DMS 273 (cell line): ENCODE results near the gene AKR1C1.
A peak's percentile ranks its signal among the peaks of the same experiment; 100 is the strongest.
"Not testable (repeated sequence)": the region's sequence is repeated elsewhere in the genome, so short reads cannot be mapped to it uniquely, and the experiment has no call there.

Experiments used
- DNase-seq: peaks from one replicate; lab custom pipeline; 2025; ENCODE audit not compliant: unreplicated experiment; lab: John Stamatoyannopoulos, UW

The AKR1C1 gene

DNA sequence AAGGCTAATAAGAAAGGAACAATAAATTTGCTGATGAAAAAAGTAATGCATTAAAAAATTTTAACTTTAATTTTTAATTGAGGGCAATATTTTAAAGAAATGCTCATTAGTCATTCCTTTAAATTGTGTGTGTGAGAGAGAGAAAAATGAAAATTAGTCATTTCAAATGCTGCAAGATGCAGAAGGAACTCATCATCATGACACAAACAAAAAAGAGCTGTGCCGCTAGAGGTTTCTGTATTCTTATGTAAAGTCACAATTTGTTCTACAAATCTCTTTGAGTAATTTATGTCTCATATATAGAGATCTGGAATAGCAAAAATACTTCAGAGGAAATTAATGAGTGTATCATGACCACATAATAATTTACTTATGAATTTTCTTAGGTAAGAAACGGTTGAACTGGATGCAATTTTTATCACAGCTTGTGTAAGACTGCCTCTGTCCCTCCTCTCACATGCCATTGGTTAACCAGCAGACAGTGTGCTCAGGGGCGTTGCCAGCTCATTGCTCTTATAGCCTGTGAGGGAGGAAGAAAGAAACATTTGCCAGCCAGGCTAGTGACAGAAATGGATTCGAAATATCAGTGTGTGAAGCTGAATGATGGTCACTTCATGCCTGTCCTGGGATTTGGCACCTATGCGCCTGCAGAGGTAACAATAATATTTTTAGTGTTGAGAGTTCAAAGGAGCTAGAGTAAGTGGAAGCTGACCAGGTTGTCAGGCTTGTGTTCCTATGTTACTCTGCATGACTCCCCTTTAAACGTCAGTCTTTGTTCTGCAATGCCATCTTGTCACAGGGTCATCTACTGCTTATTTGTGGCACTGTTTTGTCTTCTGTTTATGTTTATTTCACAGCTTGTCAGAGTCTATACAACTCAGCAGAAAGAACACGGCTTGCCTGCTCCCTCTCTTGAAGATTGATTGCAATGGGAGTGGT, at the start of gene AKR1C1:
TSS of gene AKR1C1 (plus strand) at position 540 of the 939 bp plus-strand sequence. CDS start at position 570, 30 bp downstream.
- DNase-seq: not testable (repeated sequence)

DNA sequence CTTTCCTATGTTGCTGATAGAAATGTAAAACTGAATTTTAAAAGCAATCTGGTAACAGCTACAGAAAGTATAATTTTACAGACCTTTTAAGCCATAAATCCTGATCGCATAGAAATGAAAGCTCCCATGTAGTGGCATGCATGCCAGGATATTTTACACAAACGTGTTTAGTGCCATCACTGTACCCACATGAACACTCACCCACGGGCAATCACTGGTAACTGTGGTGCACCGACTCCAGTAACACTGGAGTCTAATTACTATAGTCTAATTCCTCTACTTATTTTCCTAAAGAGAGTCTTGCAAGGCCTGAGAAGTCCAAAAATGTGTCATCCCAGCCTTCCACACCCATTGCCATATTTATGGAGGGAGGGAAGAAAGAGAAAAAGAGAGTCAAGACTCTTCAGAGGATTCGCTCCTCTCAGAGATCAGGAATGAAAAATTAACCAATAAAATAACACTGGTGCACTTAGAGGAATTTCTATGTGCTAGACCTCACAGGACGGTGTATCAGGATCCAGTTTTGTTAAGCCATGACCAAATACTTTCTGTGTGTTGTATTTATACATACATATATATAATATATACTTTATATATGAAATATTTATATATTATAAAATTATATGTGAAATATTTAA, 48.9 kb upstream of the AKR1C1 start:
- DNase-seq: no peak

DNA sequence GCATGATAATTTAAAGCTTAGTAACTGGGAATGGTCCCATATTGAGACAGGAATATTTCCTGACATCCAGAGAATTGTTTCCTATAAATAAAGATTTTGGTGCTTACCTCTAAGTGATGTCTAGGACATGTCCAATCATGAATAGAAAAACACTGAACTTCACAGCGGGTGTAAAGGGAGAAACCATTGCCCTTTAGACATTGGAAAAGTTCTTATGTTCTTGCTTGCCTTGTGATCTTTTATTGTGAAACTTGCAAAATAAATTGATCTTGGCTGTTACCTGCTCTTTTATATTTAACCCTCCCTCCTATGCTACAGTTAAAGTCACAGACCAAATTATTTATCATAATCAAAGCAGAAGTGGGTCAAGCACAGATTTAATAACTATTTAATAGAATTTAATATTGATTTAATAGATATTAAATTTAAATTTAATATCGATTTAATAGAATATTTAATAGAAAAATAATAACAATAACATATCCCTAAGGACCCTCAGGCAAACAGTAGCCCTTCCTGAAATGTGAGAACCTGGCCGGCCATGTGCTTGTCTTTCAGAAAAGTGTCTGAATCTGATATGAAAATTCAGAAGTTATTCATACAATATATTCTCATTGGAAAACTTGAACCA, 47.0 kb upstream of the AKR1C1 start:
- DNase-seq: no peak

DNA sequence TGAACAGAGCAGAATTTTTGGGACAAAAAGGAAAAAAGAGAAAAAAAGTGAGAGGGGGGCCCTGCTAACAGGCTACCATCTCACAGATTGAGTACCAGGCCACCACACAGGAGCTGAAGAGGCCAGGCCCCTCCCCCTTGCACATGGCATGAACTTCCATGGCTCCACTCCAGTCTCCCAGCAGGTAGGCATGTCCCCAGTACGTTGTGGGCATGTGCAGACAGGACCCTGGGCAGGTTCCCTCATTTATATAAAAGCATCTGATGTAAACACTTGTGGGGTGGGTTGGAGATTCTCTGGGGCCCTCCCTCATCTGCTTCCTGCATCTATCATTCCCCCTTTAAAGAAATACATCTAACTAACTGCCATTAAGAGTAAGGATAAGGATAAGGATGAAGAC, 45.0 kb upstream of the AKR1C1 start:
- no peak for DNase-seq

DNA sequence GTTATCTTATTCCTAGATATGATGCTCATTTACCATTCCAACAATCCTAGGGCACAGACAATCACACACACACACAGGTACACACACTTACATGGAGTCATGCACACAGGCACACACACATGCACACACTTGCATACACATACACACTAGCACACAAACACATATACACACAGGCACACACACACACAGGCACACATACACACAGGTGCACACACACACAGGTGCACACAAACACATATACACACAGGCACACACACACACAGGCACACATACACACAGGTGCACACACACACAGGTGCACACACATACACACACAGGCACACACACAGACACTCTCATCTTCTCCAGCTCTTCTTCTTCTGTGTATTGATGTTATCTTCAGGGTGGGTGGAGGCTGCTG, 38.7 kb upstream of the AKR1C1 start:
- DNase-seq: not testable (repeated sequence)

DNA sequence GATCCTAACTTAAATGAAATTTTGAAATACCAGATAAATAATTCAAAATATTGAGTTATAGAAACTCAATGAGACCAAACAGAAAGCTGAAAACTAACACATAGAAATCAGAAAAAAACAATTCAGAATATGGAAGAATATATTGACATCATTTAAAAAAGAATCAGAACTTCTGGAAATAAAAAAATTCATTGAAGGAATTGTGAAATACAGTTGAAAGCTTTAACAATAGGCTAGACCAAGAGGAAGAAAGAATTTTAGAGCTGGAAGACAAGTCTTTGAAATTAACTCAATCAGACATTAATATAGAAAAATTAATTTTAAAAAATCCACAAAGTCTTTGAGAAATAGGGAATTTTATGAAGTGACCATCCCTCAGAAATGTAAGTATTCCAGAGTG, 36.8 kb upstream of the AKR1C1 start:
- DNase-seq: no peak

DNA sequence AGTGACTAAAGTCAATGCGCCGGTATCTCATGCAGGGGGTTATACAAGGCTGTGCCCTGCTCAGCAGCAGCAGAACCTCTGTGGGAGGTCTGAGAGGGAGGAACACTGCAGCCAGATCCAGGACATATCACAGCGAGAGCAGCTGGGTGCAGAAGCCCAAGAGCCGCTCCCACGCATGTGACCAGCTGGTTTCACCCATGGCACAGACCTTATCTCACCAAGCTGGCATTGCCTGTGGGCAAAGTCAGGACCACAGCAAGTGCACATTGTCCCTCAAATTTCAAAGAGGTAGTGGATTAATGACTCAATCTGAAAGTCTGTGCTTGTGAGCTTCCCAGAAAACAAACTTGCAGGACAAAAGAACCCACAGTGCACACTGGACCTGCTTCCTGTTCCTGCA, 31.6 kb upstream of the AKR1C1 start:
- peak; percentile 5 for DNase-seq

DNA sequence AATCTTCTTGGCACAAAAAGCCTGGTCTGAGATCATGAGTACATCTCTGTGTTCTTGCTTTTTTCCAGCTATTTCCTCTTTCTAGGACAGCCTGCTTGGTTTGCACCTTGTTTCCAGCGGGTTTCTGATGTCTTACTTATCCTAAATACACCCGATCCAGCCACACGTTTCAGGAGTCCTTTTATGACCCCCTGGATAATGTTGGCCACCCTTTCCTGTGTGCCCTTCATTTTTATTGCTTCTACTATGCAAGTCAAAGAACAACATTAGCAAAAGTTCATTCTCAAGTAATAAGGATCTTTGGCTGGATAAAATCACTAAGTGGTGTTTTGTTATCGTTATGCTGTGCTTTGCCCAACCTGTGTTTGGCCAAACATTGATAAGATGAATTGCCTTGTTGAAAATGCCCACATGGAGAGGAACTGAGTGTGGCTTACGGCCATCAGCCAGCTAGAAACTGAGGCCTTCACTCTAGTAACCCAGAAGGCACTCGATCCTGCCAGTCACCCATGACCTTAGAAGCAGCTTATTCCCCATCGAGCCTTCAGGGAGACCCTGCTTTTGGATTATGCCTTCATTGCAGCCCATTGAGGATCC, 28.7 kb upstream of the AKR1C1 start:
- no peak for DNase-seq

DNA sequence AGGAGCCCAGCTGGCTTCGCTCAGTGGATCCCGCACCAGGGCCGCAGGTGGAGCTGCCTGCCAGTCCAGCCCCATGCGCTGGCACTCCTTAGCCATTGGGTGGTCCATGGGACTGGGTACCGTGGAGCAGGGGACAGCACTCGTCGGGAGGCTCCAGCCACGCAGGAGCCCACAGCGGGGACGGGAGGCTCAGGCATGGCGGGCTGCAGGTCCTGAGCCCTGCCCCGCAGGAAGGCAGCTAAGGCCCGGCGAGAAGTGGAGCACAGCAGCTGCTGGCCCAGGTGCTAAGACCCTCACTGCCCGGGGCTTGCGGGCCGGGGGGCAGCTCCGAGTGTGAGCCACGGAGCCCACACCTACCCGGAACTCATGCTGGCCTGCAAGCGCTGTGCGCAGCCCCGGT, 25.9 kb upstream of the AKR1C1 start:
- DNase-seq: no peak

DNA sequence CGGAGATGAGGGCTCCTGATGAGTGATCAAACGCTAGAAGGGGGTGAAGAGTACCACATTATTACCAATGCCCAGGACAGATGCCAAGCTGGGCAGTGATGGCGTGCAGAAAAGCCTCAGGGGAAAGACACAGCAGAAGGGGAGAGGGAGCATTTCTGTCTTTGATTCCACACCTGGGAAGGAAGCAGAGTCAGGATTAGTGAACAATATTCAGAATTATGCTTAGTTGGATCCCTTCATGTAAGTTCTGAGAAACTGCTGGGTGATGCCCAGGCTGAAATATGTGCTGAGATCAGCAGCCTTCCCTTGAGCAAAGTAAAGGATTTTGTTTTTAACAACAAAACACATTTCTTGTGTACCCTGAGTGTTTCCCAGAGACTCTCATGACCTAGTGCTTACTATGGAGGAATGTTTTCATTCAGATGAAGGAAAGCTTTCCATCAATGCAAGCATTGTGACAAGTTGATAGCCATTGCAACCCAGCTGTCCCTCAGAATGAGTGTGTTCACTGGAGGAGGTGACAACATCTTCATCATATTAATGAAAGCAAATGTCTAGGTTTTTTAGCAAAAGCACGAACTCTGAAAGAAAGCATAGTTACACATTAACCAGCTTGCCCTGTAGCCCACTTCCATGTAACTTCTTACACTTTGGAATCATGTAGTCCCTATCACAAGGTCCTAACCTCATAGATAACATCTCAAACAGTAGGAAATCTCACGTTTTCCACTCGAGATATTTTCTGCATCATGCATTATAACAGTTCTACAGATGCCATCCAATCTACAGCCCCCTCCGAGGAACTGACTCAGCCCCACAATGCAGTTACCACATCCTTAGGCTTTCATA, 23.8 kb upstream of the AKR1C1 start:
- no peak for DNase-seq

DNA sequence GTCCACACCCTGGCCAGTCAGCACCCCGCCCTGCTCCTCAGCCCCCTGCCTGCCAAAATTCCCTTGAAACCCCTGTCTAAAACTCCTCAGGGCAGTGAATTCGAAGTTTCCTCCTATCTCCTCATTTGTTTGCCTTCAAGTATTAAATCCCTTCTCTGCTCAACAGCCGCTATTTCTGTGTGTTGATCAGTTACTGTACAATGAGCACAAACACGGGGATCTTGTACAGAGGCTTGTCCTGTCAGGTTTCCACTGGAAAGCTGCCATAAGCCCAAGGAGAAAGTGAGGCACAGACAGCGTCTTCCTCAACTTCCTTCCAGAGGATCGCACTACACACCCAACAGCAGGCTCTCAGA, 23.2 kb upstream of the AKR1C1 start:
- DNase-seq: not testable (repeated sequence)

DNA sequence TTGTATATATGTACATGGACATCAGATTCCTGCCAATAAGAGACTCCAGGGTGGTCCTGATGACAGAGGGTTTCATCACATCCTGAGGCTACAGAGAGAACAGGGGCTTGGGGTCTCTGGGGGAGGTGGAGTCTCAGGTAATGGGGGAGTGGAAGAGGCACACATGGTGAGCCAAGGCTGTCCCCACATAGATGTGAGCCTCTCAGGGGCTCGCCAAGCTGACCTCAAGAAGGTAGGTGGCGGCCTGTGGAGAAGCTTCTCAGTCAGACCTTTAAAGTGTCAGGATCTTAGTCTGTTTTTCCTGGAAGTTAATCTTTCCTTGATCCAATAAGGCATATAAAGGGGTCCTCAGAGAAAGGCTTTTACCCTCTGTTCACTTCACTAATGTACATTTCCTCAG, 22.3 kb upstream of the AKR1C1 start:
- not testable (repeated sequence) for DNase-seq

DNA sequence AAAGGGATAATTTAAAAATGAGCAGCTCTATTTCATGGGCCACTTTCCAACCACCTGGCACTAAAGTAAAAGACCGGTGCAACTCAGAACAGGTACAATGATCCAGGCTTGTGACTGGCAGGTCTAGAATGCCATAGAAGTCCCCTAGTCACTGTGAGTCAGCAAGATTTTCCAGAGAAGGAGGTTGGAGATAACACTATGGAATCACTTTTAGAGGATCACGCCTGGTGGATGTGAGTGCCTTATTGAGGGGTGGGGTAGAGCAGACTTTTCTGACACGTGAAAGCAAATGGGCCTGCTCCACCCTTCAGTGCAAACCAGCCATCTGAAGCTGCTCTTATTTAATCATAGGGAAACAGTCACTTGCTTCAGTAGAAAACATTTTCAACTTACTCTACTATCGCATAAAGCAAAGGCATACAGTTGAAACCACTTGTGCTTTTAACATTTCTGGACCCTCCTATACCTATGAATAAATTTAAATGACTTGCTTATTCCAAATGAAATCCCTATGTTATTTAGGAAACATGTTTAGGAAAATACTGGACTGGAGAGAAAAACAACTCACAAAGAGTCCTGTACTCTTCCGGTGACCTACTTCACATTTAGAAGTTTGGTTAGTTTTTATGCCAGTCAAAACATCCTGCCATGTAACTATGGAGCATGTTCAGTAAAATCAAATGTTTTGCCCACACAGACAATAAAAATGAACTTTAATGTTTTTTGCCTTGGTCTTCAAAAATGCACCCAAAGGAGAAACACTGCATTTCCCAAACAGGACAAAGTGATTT, 21.5 kb upstream of the AKR1C1 start:
- DNase-seq: no peak

DNA sequence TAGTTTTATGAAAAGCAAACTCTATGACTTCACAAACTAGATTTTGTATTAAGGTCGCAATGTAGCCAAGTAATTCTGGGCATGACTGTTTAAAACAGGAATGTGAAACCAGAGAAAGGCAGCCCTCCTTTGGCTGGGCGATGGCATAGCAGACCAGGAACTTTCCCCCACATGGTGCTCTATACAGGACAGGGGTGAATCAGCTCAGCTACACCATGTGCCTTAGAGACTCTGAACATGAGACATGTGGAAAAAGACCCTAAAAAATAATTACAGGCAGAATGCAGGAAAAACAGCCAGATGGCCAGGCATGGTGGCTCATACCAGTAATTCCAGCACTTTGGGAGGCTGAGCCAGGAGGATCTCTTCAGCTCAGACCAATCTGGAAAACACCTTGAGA, 20.3 kb upstream of the AKR1C1 start:
- peak; percentile 12 for DNase-seq

DNA sequence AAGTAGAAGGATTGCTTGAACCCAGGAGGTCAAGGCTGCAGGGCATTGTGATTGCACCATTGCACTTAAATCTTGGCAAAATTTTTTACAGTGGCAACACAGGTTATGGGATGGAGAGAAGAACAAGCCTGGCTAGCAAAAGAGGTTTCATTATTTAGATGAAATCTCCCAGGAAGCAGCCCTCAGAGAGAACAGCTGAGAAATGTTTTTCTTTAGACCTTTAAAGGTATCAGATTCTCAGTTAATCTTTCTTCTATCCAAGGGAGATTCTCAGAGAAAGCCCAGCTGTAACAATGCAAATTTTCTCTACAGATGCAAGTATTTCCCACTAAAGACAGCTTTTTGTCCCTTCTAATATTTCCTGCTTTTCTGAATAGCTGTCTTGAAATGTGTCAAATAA, 19.8 kb upstream of the AKR1C1 start:
- DNase-seq: not testable (repeated sequence)

DNA sequence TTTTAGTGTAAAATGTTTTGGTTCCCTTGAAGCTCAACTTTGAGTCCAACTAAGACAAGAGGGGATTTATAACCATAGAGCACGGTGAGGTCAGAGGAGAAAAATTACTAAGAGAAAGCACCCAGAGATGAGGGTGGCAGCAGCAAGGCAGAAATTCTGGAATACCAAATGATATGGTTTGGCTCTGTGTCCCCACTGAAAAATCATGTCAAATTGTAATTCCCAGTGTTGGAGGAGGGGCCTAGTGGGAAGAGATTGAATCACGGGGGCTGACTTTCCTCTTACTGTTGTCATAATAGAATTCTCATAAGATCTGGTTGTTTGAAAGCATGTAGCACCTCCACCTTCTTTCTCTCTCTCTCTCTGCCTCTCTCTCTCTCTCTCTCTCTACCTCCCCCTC, 19.4 kb upstream of the AKR1C1 start:
- no peak for DNase-seq

DNA sequence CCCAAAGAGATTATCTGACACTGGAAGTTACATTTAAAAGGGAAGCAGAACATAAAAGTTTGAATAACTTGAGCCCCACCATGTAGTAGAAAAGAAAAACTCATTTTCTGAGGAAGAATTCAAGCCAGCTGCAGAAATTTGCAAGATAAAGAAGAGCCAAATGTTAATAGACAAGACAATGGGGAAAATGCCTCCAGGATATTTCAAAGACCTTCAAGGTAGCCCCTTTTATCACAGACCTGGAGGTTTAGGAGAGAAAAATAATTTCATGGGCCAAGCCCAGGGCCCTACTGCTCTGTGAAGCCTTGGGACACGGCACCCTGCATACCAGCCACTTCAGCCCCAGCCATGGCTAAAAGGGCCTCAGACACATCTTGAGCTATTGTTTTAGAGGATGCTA, 18.4 kb upstream of the AKR1C1 start:
- no peak for DNase-seq

DNA sequence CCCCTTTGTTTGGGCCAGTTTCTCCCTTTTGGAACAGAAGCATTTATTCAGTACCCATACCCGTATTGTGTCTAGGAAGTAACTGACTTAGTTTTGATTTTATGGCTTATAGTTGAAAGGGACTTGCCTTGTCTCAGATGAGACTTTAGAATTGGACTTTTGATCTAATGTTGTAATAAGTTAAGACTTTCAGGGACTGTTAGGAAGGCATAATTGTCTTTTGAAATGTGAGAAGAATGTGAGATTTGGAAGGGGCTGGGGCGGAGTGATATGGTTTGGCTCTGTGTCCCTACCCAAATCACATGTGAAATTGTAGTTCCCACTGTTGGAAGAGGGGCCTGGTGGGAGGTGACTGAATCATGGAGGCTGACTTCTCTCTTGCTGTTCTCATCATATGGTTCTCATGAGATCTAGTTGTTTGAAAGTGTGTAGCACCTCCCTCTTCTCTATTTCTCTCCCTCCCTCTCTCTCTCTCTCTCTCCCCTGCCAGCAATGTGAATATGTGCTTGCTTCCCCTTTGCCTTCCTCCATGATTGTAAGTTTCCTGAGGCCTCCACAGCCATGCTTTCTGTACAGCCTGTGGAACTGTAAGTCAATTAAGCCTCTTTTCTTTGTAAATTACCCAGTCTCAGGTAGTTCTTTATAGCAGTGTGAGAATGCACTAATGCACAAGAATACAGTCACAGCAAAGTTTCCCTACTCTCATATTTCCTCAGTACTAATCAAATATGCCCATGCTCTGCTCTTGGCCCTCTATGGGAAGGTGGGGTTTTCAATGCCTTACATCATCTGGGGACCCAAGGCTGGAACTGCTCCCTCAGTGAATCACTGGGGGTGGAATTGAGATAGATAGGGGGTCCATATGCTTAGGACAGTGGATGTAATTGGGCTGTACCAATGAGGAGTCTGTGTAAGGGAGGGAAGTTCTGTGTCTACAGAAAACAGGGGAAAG, 17.2 kb upstream of the AKR1C1 start:
- no peak for DNase-seq
